Endothelial cell (in vitro differentiated cells): ENCODE data around the gene PTPRN2. TPM values are rescaled to one million over a fixed set of nuclear protein-coding genes. Genes with fewer than 3 reads are reported as not detected.
"Not testable (repeated sequence)": the region's sequence is repeated elsewhere in the genome, so short reads cannot be mapped to it uniquely, and the experiment has no call there.

Experiments
- DNase-seq: peaks from one replicate; pipeline ENCODE4 v3.0.0; 2021; ENCODE audit warnings: low spot score
- H3K27ac Mint-ChIP-seq: one replicate; pipeline ENCODE4 v1.8.0; 2021; ENCODE audit warnings: mixed read lengths, inconsistent platforms; ENCODE audit not compliant: unreplicated experiment
- H3K27me3 Mint-ChIP-seq: one replicate; pipeline ENCODE4 v1.8.0; 2021; ENCODE audit warnings: mild to moderate bottlenecking, moderate library complexity, mixed read lengths, inconsistent platforms; ENCODE audit not compliant: unreplicated experiment
- H3K36me3 Mint-ChIP-seq: one replicate; pipeline ENCODE4 v1.8.0; 2021; ENCODE audit warnings: mild to moderate bottlenecking, low read depth, mixed read lengths, inconsistent platforms; ENCODE audit not compliant: unreplicated experiment
- H3K4me1 Mint-ChIP-seq: one replicate; pipeline ENCODE4 v1.8.0; 2021; ENCODE audit warnings: mild to moderate bottlenecking, mixed read lengths, inconsistent platforms; ENCODE audit not compliant: unreplicated experiment
- H3K4me3 Mint-ChIP-seq: one replicate; pipeline ENCODE4 v1.8.0; 2021; ENCODE audit warnings: mild to moderate bottlenecking, mixed read lengths, inconsistent platforms; ENCODE audit not compliant: unreplicated experiment
- H3K9me3 Mint-ChIP-seq: one replicate; pipeline ENCODE4 v1.8.0; 2021; ENCODE audit warnings: mixed read lengths, inconsistent platforms; ENCODE audit not compliant: unreplicated experiment
- CTCF ChIP-seq: fragments of 200-600 bp; sonication (generic); IDR thresholded peaks from one replicate; pipeline ENCODE4 v1.5.0; 2021; ENCODE audit warnings: antibody characterized with exemption; ENCODE audit not compliant: unreplicated experiment
- total RNA-seq: library from RNA; stranded (reverse); fragmentation: NEBNext Ultra II Directional; extraction: Animal tissue kit (Norgen Biotek cat#: 25700); gene quantifications from one replicate; pipeline ENCODE4 v1.2.1, GENCODE V29; 2021; ENCODE audit not compliant: unreplicated experiment

Gene PTPRN2
- total RNA-seq, 1 donor from 2014 or later, result 0.18 TPM

DNA sequence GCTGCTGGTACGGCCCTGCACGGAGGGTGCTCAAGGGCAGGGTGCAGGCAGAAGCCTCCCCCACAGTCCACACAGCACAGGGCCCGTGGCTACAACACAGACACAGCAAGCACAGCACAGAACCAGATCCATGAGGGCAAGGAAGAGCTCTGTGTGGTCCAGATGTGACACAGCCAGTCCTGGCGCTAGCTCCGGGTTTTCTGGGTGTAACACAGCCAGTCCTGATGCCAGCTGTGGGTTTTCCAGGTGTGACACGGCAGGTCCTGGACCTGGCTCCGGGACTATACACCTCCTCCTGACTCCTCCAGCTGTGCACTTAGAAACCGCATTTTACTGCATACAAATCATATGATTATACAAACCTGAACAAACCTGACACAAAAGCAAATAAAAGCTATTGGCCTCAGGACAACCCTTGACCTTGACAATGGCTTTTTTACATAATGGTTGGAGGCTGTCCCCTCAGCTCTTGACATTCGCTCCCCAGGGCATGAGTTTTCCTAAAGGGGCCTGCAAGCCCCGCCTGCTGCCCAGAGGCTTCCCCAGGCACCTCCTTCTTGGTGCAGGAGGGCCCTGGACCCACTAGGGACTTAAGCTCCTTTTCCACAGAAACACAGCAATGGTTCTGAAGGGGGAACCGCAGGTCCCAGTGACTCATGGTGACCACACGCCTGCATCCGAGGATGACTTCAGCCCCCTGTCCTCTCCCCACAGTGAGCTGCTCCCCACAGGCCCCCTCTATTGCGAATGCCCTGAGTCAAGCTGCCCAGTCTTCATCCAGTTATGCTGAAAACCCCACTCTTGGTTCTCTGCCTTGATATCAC lies 209.6 kb downstream of the PTPRN2 start:
- TF ChIP-seq CTCF, result no peak
- H3K27ac Mint-ChIP-seq, result peak overlapping the region; percentile 31
- H3K4me3 Mint-ChIP-seq, result no peak overlapping the region
- peaks cover 55% of the 10 kb centered on the region for H3K9me3 Mint-ChIP-seq
- H3K27me3 Mint-ChIP-seq, result peaks cover 10% of the 10 kb centered on the region
- H3K36me3 Mint-ChIP-seq, result peaks cover 24% of the 10 kb centered on the region
- DNase-seq, result no peak
- H3K4me1 Mint-ChIP-seq, result no peaks in the 10 kb centered on the region

- not testable (repeated sequence) for H3K4me1 Mint-ChIP-seq
Measured at GRCh38 chr7:158376839-158377186, 210.8 kb downstream of the PTPRN2 start.

DNA sequence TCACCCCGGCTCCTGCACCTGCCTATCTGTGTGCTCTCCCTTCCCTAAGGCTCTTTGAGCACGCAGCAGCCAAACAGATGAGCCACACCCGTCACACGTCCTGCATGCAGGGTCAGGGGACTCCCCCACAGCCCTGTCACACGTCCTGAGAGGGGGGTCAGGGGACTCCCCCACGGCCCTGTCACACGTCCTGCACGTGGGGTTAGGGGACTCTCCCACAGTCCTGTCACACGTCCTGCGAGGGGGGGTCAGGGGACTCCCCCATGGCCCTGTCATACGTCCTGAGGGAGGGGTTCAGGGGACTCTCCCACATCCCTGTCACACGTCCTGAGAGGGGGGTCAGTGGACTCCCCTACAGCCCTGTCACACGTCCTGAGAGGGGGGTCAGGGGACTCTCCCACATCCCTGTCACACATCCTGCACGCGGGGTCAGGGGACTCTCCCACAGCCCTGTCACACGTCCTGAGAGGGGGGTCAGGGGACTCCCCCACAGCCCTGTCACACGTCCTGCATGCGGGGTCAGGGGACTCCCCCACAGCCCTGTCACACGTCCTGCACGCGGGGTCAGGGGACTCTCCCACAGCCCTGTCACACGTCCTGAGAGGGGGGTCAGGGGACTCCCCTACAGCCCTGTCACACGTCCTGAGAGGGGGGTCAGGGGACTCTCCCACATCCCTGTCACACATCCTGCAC lies 211.3 kb downstream of the PTPRN2 start:
- H3K9me3 Mint-ChIP-seq, result peaks cover 42% of the 10 kb centered on the region

More at GRCh38 chr7:158376839-158377186, 210.8 kb downstream of the PTPRN2 start:
- H3K27me3 Mint-ChIP-seq, H3K4me3 Mint-ChIP-seq, DNase-seq, H3K27ac Mint-ChIP-seq: not testable (repeated sequence)
- H3K36me3 Mint-ChIP-seq, result peaks cover 24% of the 10 kb centered on the region
- H3K9me3 Mint-ChIP-seq, result peaks cover 47% of the 10 kb centered on the region

GRCh38 chr7:158375034-158375433 lies 212.6 kb downstream of the PTPRN2 start:
- peaks cover 38% of the 10 kb centered on the region for H3K9me3 Mint-ChIP-seq
- no peak for TF ChIP-seq CTCF
- peaks cover 14% of the 10 kb centered on the region for H3K36me3 Mint-ChIP-seq
- no peak overlapping the region for H3K4me3 Mint-ChIP-seq
- peaks cover 10% of the 10 kb centered on the region for H3K27me3 Mint-ChIP-seq
- no peak overlapping the region for H3K27ac Mint-ChIP-seq
- no peak for DNase-seq
- no peaks in the 10 kb centered on the region for H3K4me1 Mint-ChIP-seq

More for the DNA sequence above, 211.3 kb downstream of the PTPRN2 start:
- H3K4me1 Mint-ChIP-seq, H3K27me3 Mint-ChIP-seq, H3K27ac Mint-ChIP-seq, DNase-seq, H3K4me3 Mint-ChIP-seq: not testable (repeated sequence)
- peaks cover 19% of the 10 kb centered on the region for H3K36me3 Mint-ChIP-seq

DNA sequence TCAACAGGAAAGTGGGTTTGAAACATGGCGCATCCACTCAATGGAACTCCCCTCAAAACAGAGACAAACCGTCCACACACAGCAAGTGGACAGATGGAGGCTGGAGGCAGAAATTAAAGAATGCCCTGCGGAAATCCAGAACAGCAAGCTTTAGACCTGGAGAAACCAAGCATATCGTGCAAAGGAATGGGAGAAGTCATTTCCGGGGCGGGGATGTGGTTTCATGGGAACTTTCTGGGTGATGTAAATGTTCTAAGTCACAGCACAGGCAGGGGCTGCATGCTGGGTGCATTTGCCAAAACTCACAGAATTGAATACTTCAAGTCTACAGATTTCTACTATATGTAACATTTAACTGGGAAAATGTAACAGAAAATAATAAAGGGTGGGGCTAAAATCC lies 213.0 kb downstream of the PTPRN2 start:
- peaks cover 10% of the 10 kb centered on the region for H3K27me3 Mint-ChIP-seq
- no peaks in the 10 kb centered on the region for H3K4me1 Mint-ChIP-seq
- no peak for DNase-seq
- H3K36me3 Mint-ChIP-seq, result peaks cover 14% of the 10 kb centered on the region
- TF ChIP-seq CTCF, result no peak
- peaks cover 36% of the 10 kb centered on the region for H3K9me3 Mint-ChIP-seq
- H3K27ac Mint-ChIP-seq, result no peak overlapping the region
- peak overlapping the region; percentile 58 for H3K4me3 Mint-ChIP-seq

GRCh38 chr7:158374146-158374545 lies 213.5 kb downstream of the PTPRN2 start:
- peaks cover 36% of the 10 kb centered on the region for H3K9me3 Mint-ChIP-seq
- no peak overlapping the region for H3K27ac Mint-ChIP-seq
- DNase-seq, result no peak
- TF ChIP-seq CTCF, result no peak
- H3K36me3 Mint-ChIP-seq, result peaks cover 14% of the 10 kb centered on the region
- peak overlapping the region; percentile 58 for H3K4me3 Mint-ChIP-seq
- H3K27me3 Mint-ChIP-seq, result peaks cover 10% of the 10 kb centered on the region
- no peaks in the 10 kb centered on the region for H3K4me1 Mint-ChIP-seq
